ENCODE results near the gene KIFC3.
"Not testable (repeated sequence)": the region's sequence is repeated elsewhere in the genome, so short reads cannot be mapped to it uniquely, and the experiment has no call there.

Gene KIFC3

GRCh38 chr16:57736419-57737351 is 65.6 kb downstream of the KIFC3 start:
- peak; percentile 58 to 68 for DNase-seq

DNA sequence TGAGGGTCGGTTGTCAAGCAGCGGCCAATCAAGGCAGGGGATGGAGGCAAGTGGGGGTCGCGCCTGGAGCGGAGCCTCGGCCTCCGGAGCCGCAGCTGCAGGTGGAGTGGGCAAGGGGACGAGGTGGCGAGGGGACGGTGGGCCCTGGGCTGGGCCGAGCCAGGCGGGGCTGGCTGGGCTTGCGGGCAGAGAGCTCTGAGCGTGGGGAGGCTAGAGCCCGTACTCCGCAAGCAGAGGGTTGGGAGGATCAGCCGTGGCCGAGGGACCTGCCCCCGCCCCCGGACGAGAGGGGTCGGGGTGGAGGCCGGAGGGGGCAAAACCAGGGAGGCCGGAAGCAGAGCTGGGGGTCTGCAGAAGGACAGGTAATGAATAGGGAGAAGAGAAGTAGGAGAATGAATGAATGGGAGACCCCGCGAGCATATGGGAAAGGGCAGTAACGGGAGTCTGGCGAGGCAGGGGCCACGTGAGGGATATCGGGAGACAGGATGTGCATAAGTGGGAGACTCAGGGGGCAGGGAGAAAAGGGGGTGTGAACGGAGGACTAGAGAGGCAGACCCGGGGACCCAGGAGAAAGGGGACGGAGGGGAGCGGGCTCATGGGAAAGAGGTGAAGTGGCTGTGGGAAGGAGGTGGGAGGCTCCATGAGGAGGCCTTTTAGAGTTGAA is 66.4 kb downstream of the KIFC3 start, which contains the start of gene KATNB1:
Gene KATNB1 (plus strand): TSS at position 16 of the 664 bp plus-strand sequence. CDS start 1,474 bp downstream, outside the sequence.
- no peak for DNase-seq

DNA sequence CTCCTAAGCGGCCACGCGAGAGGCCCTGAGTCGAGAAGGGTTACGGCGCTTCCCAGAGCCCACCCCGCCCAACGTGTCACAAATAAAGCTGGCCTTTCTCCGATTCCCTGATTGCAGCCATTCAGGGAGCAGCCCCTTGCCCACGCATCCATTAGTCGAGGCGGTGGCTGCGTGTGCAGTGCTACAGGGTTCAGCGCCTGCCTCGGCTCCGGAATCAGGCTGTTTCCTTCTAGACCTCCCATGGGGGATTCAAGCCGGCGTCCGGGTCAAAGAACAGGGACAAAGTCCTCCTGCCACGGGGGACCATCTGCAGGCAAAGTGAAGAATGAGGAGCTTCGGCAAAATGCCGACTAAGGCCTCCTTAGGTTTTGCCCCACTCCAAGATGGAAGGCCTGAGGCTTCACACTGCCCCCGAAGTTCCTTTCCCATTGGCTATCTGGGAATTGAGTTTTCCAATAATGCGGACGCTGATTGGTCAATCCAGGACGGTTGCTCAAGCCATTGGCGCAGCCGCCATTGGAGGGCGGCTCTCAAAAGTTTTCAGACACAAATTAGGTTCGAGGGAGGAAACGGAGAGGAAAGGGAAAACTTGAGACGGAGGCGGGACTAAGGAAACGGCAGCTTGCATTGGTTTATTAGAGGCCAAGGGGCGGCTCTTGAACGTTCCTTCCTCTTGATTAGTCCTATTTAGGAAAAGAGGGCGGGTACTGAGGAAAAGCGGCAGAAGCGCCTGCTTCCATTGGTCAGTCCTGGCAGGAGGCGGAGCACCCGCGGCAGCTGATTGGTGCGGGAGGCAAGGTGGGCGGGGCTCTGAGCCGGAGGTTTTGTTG is 67.2 kb downstream of the KIFC3 start:
- peak; percentile 98 to 99 for DNase-seq

- peak in 1 of 2 experiments; percentile 30 for DNase-seq
These were observed 67.9 kb downstream of the KIFC3 start for GRCh38 chr16:57734308-57734924.

DNA sequence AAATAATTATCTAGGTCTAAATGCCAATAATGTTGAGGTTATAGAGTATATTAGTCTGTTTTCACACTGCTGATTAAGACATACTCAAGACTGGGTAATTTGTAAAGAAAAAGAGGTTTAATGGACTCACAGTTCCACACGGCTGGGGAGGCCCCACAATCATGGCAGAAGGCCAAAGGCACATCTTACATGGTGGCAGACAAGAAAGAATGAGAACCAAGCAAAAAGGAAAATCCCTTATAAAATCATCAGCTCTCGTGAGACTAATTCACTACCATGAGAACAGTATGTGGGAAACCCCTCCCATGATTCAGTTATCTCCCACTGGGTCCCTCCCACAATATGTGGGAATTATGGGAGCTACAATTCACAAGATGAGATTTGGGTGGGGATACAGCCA is 69.6 kb downstream of the KIFC3 start:
- no peak for DNase-seq

GRCh38 chr16:57732037-57732436 is 70.3 kb downstream of the KIFC3 start:
- no peak for DNase-seq

DNA sequence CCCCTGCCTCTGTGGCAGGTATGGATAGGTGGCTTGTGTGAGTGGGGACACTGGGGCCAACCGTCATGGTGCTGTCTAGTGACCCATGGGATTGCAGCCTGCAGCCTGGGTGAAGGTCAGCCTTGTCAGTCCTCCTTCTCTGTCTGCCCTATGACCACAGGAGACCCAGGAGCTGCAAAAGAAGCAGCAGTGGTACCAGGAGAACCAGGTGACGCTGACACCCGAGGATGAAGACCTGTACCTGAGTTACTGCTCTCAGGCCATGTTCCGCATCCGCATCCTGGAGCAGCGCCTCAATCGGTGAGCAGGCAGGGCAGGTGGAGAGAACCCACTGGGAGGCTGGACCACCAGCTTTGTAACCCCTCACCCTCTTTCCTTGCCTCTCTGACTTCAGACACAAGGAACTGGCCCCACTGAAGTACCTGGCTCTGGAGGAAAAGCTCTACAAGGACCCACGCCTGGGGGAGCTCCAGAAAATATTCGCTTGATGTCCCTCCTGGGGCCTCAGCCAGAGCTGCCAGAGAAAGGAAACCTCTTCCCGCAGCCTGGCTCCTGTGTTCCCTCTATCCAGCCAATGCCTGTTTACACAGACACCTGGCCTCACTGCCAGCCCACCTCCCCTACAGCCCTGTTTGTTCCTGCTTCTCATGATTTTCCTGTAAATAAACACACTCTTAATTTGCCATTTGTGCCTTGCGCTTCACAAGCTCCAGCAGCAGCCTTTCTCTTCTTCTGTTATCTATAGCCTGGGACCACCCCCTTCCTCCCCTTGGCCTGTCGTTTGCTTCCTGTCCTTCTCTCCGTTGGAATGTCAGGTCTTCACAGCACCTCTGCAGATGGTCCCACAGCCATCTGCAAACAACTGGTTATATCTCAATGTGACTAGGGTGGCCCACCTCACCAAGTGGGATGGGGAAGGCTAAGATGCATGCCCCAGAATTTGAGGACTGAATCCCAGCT is 71.2 kb downstream of the KIFC3 start:
- DNase-seq, result no peak

GRCh38 chr16:57729852-57730251 is 72.4 kb downstream of the KIFC3 start:
- DNase-seq, result not testable (repeated sequence)

GRCh38 chr16:57729182-57729484 is 73.2 kb downstream of the KIFC3 start:
- DNase-seq, result no peak

- no peak for DNase-seq
These were observed 73.7 kb downstream of the KIFC3 start for GRCh38 chr16:57728336-57729181.

GRCh38 chr16:57727610-57728009 is 74.7 kb downstream of the KIFC3 start:
- DNase-seq, result no peak

- no peak for DNase-seq
These were observed 75.8 kb downstream of the KIFC3 start for GRCh38 chr16:57726433-57726947.

- no peak for DNase-seq
These were observed 76.3 kb downstream of the KIFC3 start for GRCh38 chr16:57725976-57726375.

DNA sequence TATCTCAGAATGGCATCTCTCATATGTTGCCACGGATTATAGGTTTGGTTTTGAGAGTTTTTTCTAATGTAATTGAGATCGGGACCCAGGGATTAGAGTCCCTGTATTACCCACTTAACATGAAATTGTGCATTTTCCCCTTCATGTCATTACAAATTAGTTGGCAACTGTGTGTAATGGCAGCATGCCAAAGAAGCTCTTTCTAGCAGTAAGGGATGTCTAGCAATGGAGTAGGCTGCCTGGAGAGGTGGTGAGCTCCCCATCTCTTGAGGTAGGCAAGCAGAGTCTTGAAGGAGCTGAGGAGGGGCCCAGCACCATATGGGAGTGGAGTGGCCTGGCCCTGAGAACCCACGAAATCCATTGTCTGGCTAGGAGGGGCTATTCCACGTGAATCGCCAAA is 76.7 kb downstream of the KIFC3 start:
- no peak for DNase-seq

GRCh38 chr16:57725151-57725550 is 77.1 kb downstream of the KIFC3 start:
- DNase-seq, result no peak

DNA sequence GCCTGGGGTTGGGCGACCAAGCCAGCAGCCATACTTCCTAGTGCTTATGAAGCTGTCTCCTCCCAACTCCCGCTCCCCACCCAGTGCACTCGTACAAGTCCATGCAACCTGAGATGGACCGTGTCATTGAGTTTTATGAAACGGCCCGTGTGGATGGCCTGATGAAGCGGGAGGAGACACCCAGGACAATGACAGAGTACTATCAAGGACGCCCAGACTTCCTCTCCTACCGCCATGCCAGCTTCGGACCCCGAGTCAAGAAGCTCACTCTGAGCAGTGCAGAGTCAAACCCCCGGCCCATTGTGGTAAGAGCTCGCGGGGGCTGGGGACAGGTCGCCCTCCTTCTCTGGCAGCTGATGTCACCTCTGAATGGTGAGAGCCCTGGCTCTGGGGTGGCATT is 77.8 kb downstream of the KIFC3 start:
- no peak for DNase-seq

DNA sequence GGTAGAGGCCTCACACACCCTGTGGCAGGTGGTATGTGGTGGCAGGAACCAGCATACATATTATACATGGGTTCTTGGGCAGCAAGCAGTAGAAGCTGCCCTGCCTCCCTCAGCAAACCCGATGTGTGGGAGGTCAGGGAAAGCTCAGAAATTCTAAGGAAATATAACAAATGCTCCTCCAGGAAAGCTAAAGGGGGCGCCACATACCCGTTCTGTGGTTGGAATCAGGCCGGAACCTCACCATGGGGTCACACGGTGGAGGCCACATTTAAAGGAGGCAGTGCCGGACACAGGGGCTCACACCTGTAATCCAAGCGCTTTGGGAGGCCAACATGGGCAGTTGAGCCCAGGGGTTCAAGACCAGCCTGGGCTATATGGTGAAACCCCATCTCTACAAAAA is 79.1 kb downstream of the KIFC3 start:
- DNase-seq, result no peak

DNA sequence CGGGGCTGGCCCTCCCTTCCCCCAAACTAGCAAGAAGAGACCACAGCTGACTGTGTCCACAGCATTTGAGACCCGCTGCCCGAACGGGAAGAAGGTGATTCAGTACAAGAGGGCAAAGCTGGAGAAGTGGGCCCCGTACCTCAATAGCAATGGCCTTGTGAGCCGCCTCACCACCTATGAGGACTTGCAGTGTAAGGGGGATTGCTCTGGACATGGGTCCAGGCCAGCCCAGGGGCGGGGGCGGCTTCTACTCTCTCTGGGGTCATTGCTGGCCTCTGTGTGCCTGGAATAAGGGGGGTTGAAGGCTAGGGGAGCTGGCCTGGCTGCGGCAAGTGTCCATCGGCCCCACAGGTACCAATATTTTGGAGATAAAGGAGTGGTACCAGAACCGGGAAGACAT is 79.6 kb downstream of the KIFC3 start:
- no peak for DNase-seq

DNA sequence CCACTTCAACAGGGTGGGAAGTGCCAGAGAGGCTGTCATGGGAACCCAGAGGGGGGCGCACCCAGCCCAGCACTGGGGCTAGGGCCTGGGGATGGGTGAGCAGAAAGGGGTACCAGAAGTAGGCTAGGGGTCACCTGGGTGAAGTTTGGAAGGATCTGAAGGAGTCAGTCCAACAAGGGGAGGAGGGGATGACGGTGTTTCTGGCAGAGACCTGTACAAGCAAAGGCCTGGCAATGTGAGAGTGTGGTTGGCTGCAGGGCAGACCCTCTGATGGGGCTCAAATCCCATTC is 80.1 kb downstream of the KIFC3 start:
- DNase-seq, result no peak

DNA sequence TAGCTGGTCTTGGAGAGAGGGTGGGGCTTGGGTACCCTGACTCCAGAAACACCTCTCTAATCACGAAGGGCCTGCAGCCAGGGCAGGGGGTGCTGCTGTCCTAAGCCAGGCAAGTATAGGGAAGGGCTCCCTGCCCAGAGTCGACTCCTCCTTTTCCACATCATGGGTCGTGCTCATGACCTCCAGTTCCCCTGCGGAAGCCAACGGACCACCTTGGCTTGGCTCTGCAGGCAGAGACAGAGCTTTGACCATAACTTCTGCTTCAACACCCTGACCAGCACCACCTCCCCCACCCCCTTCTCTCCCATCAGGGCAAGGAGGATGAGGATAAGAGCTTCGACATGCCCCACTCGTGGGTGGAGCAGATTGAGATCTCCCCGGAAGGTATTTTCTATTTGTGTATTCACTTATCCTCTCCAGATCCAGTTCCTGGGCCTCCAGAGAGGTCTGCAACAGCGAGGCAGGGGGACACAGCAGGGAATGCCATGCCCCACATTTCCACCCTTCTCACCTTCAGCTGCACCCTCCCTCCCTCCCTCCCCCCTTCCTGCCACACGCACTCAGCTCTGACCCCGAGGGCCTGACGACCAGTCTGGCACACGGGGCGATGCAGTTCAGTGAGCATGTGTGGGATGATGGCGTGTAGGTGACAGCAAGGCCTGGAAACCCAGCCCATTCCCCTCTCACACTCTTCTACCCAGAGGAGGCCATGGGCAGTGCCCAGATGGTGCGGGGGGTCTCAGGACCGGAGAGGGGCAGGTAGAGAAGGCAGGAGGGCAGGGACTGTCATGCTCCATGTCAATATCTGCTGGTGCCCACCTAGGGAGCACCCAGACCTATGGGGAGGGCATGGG is 80.7 kb downstream of the KIFC3 start:
- DNase-seq, result no peak

All from activated T-cell treated with anti-CD3 and anti-CD28 coated beads, Interleukin-2, amount 50 U/mL, for 48 hours (primary cell).